HepG2 (cell line): ENCODE data around the gene HCFC1. TPM values are rescaled to one million over a fixed set of nuclear protein-coding genes. Genes with fewer than 3 reads are reported as not detected.
A peak's percentile ranks its signal among the peaks of the same experiment; 100 is the strongest.

ENCODE experiments used
- EEA1 ChIP-seq: sonication (generic); formaldehyde crosslinking; IDR thresholded peaks from 2 replicates; pipeline ENCODE4 v1.5.1; 2020; ENCODE audit warnings: mild to moderate bottlenecking, missing genetic modification reagents, borderline replicate concordance
- HNF4G ChIP-seq, 2 experiments: sonication (generic) in 1 of 2; formaldehyde crosslinking in 1 of 2; IDR thresholded peaks; 2 replicates each; pipeline versions ENCODE4 v1.4.0 to v1.6.1; 2011 to 2020; ENCODE audit warnings: borderline replicate concordance in 2 of 2, low read depth in 2 of 2, mild to moderate bottlenecking in 2 of 2, low read length in 1 of 2, missing genetic modification reagents in 1 of 2, moderate library complexity in 1 of 2
- HNRNPK ChIP-seq: fragments of 200-400 bp; formaldehyde crosslinking; IDR thresholded peaks from 2 replicates; pipeline ENCODE4 v1.6.1; 2018; ENCODE audit warnings: low read length, low read depth, moderate library complexity, mild to moderate bottlenecking; ENCODE audit not compliant: poor library complexity, severe bottlenecking
- KLF16 ChIP-seq, 2 experiments: sonication (generic) in 1 of 2; formaldehyde crosslinking in 1 of 2; IDR thresholded peaks; 2 replicates each; pipeline versions ENCODE4 v1.6.1 to v1.8.0; 2016 to 2023; ENCODE audit warnings: missing genetic modification reagents in 2 of 2, missing compliant biosample characterization in 1 of 2
- MXD4 ChIP-seq: IDR thresholded peaks from 2 replicates; pipeline ENCODE4 v1.6.1; 2016; ENCODE audit warnings: mild to moderate bottlenecking, missing biosample characterization, missing genetic modification reagents
- TCF7L2 ChIP-seq: IDR thresholded peaks from 2 replicates; pipeline ENCODE4 v1.6.1; 2011; ENCODE audit warnings: mild to moderate bottlenecking, low read depth, low read length, moderate library complexity
- TEAD3 ChIP-seq: optimal IDR thresholded peaks from 2 replicates; pipeline ENCODE3; 2016; ENCODE audit warnings: borderline replicate concordance
- ZFX ChIP-seq: sonication (generic); formaldehyde crosslinking; IDR thresholded peaks from 2 replicates; pipeline ENCODE4 v1.4.0; 2020; ENCODE audit warnings: mild to moderate bottlenecking, low read depth, missing genetic modification reagents, moderate library complexity
- ZNF235 ChIP-seq: sonication (generic); formaldehyde crosslinking; IDR thresholded peaks from 2 replicates; pipeline ENCODE4 v1.8.1; 2023; ENCODE audit warnings: mild to moderate bottlenecking, missing genetic modification reagents, borderline replicate concordance
- ZNF564 ChIP-seq: sonication (generic); formaldehyde crosslinking; IDR thresholded peaks from 2 replicates; pipeline ENCODE4 v1.8.1; 2023; ENCODE audit warnings: mild to moderate bottlenecking, missing genetic modification reagents
- ZNF761 ChIP-seq: sonication (generic); formaldehyde crosslinking; conservative IDR thresholded peaks from 2 replicates; pipeline ENCODE4 v1.4.0; 2020; ENCODE audit warnings: mild to moderate bottlenecking, missing genetic modification reagents
- ZNF788 ChIP-seq: sonication (generic); formaldehyde crosslinking; IDR thresholded peaks from 2 replicates; pipeline ENCODE4 v1.5.0; 2020; ENCODE audit warnings: mild to moderate bottlenecking, missing genetic modification reagents, borderline replicate concordance
- ZZZ3 ChIP-seq: sonication (generic); formaldehyde crosslinking; IDR thresholded peaks from 2 replicates; pipeline ENCODE4 v1.4.0; 2020; ENCODE audit warnings: missing genetic modification reagents, mild to moderate bottlenecking, borderline replicate concordance
- polyA plus RNA-seq, 8 experiments: library from polyadenylated mRNA; depleted of rRNA in 3 of 8; stranded (reverse) in 7 of 8; unstranded in 1 of 8; fragments of >200 nt; fragmentation: Illumina TruSeq in 4 of 8; extraction: Trizol in 4 of 8; gene quantifications; 2 replicates each; pipeline versions ENCODE4 v1.2.1 to v1.2.3, GENCODE V29; 2011 to 2016; ENCODE audit warnings: low read depth in 4 of 8, missing spikeins in 1 of 8, mixed read lengths in 1 of 8; ENCODE audit not compliant: insufficient read depth in 1 of 8
- total RNA-seq, 5 experiments: library from RNA; depleted of rRNA; stranded (reverse); fragments of >200 nt; fragmentation: Illumina TruSeq; extraction: Trizol; gene quantifications; 2 replicates each; pipeline ENCODE4 v1.2.3, GENCODE V29; 2016; ENCODE audit warnings: low read depth in 1 of 5
- TF ChIP-seq, protein P1 (sequence below), 2 experiments: sonication (generic) in 1 of 2; formaldehyde crosslinking in 1 of 2; IDR thresholded peaks; 2 replicates each; pipeline versions ENCODE4 v1.4.0 to v1.6.1; 2018 to 2020; ENCODE audit warnings: missing genetic modification reagents in 2 of 2, borderline replicate concordance in 1 of 2, low read depth in 1 of 2, mild to moderate bottlenecking in 1 of 2, missing biosample characterization in 1 of 2
- TF ChIP-seq, protein P2 (sequence below): IDR thresholded peaks from 2 replicates; pipeline ENCODE4 v1.6.1; 2016; ENCODE audit warnings: missing compliant biosample characterization, missing genetic modification reagents, borderline replicate concordance
- TF ChIP-seq, protein P3 (sequence below): sonication (generic); formaldehyde crosslinking; IDR thresholded peaks from 2 replicates; pipeline ENCODE4 v1.5.1; 2020; ENCODE audit warnings: mild to moderate bottlenecking, missing genetic modification reagents, moderate library complexity

Gene HCFC1
- total and polyA plus RNA-seq, 2 of the 13 experiments (the other 11 are each of a cell fraction or from before 2014, with no cell fraction given): 5.8 to 17.8 TPM

DNA sequence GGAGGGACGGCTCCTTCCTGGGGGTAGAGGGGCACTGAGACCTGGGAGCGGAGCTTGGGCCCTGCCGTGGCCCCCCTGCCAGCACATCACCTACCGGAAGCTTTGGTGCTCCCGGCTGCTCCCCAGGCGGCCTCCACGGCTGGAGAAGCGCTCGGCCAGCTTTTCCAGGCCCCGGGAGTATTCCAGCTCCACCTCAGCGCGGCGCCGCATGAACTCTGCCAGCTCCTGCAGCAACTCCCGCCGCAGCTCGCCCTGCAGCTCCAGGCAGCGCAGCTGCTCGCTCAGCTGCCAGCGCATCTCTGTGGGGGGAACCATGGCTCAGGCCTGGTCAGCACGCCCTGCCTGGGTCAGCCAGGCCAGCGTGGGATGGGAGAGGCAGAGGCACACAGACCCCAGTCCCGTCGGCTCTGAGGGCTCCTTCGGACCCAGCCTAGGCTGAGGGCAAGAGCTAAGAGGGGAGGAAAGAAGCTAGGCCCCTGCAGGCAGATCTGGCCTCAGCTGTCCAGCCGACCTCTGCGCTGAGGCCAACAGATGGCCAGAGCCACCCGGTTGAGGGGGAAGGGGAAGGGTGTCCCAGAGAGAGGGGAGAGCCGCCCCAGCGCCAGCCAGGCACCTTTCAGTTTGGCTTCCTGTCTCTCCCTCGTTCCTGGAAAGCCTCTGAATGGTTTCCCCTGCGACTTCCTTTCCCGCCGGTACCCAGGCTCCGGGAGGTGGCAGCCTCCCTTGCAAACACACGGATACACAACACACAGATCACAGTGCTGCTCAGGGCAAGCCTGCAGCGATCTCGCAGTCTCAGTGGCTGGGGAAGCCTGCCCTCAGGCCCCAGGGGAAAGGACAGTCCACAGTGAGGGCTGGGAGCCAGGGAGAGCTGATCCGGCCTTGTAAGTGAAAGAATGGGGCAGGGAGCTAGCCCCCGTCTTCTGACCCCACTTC lies 49.8 kb downstream of the HCFC1 start (continued):
- TF ChIP-seq HNRNPK (no peak), HNF4G (IDR thresholded peaks at IDR 0.05; ENCODE audit: borderline replicate concordance, low read depth, low read length) (no peak), HNF4G (CRISPR knock-in tag; IDR thresholded peaks at IDR 0.05; ENCODE audit: borderline replicate concordance, low read depth) (no peak), EEA1 (CRISPR knock-in tag) (no peak), MXD4 (CRISPR knock-in tag) (no peak), ZFX (CRISPR knock-in tag) (peak; percentile 21; the same call in 1 of the 2 replicates), ZNF788 (CRISPR knock-in tag) (no peak), TCF7L2 (no peak), ZZZ3 (CRISPR knock-in tag) (no peak), TEAD3 (CRISPR knock-in tag) (no peak), ZNF235 (no peak), ZNF564 (CRISPR knock-in tag) (no peak), ZNF761 (CRISPR knock-in tag) (no peak), KLF16 (CRISPR knock-in tag; IDR thresholded peaks at IDR 0.05) (no peak)
- TF ChIP-seq, protein P1, sequence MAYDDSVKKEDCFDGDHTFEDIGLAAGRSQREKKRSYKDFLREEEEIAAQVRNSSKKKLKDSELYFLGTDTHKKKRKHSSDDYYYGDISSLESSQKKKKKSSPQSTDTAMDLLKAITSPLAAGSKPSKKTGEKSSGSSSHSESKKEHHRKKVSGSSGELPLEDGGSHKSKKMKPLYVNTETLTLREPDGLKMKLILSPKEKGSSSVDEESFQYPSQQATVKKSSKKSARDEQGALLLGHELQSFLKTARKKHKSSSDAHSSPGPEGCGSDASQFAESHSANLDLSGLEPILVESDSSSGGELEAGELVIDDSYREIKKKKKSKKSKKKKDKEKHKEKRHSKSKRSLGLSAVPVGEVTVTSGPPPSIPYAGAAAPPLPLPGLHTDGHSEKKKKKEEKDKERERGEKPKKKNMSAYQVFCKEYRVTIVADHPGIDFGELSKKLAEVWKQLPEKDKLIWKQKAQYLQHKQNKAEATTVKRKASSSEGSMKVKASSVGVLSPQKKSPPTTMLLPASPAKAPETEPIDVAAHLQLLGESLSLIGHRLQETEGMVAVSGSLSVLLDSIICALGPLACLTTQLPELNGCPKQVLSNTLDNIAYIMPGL (CRISPR knock-in tag; IDR thresholded peaks at IDR 0.05; ENCODE audit: borderline replicate concordance in 1 of 2, low read depth in 1 of 2): 0 out of 4 replicates have a peak, but pooled peaks of 1 of the 2 experiments have one; percentile 2
- TF ChIP-seq, protein P2, sequence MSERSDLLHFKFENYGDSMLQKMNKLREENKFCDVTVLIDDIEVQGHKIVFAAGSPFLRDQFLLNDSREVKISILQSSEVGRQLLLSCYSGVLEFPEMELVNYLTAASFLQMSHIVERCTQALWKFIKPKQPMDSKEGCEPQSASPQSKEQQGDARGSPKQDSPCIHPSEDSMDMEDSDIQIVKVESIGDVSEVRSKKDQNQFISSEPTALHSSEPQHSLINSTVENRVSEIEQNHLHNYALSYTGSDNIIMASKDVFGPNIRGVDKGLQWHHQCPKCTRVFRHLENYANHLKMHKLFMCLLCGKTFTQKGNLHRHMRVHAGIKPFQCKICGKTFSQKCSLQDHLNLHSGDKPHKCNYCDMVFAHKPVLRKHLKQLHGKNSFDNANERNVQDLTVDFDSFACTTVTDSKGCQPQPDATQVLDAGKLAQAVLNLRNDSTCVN (CRISPR knock-in tag): no peak
- TF ChIP-seq, protein P3, sequence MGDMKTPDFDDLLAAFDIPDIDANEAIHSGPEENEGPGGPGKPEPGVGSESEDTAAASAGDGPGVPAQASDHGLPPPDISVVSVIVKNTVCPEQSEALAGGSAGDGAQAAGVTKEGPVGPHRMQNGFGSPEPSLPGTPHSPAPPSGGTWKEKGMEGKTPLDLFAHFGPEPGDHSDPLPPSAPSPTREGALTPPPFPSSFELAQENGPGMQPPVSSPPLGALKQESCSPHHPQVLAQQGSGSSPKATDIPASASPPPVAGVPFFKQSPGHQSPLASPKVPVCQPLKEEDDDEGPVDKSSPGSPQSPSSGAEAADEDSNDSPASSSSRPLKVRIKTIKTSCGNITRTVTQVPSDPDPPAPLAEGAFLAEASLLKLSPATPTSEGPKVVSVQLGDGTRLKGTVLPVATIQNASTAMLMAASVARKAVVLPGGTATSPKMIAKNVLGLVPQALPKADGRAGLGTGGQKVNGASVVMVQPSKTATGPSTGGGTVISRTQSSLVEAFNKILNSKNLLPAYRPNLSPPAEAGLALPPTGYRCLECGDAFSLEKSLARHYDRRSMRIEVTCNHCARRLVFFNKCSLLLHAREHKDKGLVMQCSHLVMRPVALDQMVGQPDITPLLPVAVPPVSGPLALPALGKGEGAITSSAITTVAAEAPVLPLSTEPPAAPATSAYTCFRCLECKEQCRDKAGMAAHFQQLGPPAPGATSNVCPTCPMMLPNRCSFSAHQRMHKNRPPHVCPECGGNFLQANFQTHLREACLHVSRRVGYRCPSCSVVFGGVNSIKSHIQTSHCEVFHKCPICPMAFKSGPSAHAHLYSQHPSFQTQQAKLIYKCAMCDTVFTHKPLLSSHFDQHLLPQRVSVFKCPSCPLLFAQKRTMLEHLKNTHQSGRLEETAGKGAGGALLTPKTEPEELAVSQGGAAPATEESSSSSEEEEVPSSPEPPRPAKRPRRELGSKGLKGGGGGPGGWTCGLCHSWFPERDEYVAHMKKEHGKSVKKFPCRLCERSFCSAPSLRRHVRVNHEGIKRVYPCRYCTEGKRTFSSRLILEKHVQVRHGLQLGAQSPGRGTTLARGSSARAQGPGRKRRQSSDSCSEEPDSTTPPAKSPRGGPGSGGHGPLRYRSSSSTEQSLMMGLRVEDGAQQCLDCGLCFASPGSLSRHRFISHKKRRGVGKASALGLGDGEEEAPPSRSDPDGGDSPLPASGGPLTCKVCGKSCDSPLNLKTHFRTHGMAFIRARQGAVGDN (CRISPR knock-in tag): peak; percentile 47; the same call in 1 of the 2 replicates
